GM12878 (cell line): ENCODE data around the gene HSBP1L1. TPM values are rescaled to one million over a fixed set of nuclear protein-coding genes. Genes with fewer than 3 reads are reported as not detected.

ENCODE experiments used
- ATAC-seq: fragments of 200-7000 bp; cut with Tn5 transposase; 3 replicates; pipeline ENCODE4 v1.9.1; 2020; ENCODE audit warnings: mild to moderate bottlenecking, moderate library complexity
- BruUV-seq: library from RNA; stranded (reverse); fragments of 400-500 nt; replicated peaks from 2 replicates; lab custom pipeline; 2021; lab: Mats Ljungman, UMichigan
- CTCF ChIA-PET: fragments of 300-600 bp; sonication (Branson Sonifier 250); formaldehyde crosslinking; extraction: SDS; loops from one replicate; lab custom pipeline; 2021; ENCODE audit warnings: inconsistent platforms; lab: Yijun Ruan, JAX
- POLR2A ChIA-PET: fragments of 350-600 bp; formaldehyde crosslinking; extraction: SDS; loops from one replicate; lab custom pipeline; 2021; ENCODE audit warnings: inconsistent platforms; lab: Charles Lee
- RAD21 ChIA-PET: fragments of 300-600 bp; sonication (Branson Sonifier 250); formaldehyde crosslinking; loops from one replicate; lab custom pipeline; 2023; ENCODE audit warnings: antibody characterized with exemption; ENCODE audit not compliant: unreplicated experiment; lab: Charles Lee
- SMC1A ChIA-PET: fragments of 300-600 bp; sonication (Branson Sonifier 250); formaldehyde crosslinking; loops from one replicate; lab custom pipeline; 2023; ENCODE audit not compliant: unreplicated experiment, uncharacterized antibody; lab: Charles Lee
- DNase-seq: peaks from one replicate; pipeline ENCODE4 v3.0.0-alpha.2; 2011; ENCODE audit warnings: low read depth, low spot score
- FAIRE-seq: peaks from 3 replicates; lab custom pipeline; 2011; peaks lifted over from hg19 to GRCh38; lab: Jason Lieb, UNC
- H2AFZ ChIP-seq: 2 replicates; pipeline ENCODE4 v1.6.0; 2011; ENCODE audit warnings: low read depth, low read length, control low read depth; ENCODE audit not compliant: control insufficient read depth
- H3K27ac ChIP-seq: 2 replicates; pipeline ENCODE4 v1.5.1; 2011; ENCODE audit warnings: control low read depth; ENCODE audit not compliant: control insufficient read depth, insufficient read depth
- H3K27me3 ChIP-seq, 2 experiments: replicated peaks in 1 of 2; 2 replicates each; pipeline versions ENCODE4 v1.6.0 to v1.6.1; 2011; ENCODE audit warnings: low read length in 1 of 2; ENCODE audit not compliant: control insufficient read depth in 2 of 2, insufficient read depth in 2 of 2
- H3K36me3 ChIP-seq, 2 experiments: 2 replicates each; pipeline ENCODE4 v1.5.1; 2011; ENCODE audit warnings: low read length in 1 of 2; ENCODE audit not compliant: control insufficient read depth in 2 of 2, insufficient read depth in 2 of 2
- H3K4me1 ChIP-seq: 2 replicates; pipeline ENCODE4 v1.6.1; 2011; ENCODE audit warnings: mild to moderate bottlenecking, low read length, moderate library complexity, mixed read lengths; ENCODE audit not compliant: control insufficient read depth, insufficient read depth
- H3K4me2 ChIP-seq: 2 replicates; pipeline ENCODE4 v1.6.0; 2011; ENCODE audit warnings: control low read depth; ENCODE audit not compliant: control insufficient read depth, insufficient read depth
- H3K4me3 ChIP-seq: fragments of 200-600 bp; sonication (generic); 2 replicates; pipeline ENCODE4 v1.5.1; 2016
- H3K79me2 ChIP-seq: 2 replicates; pipeline ENCODE4 v1.6.0; 2011; ENCODE audit warnings: low read length; ENCODE audit not compliant: control insufficient read depth, insufficient read depth
- H3K9ac ChIP-seq: 2 replicates; pipeline ENCODE4 v1.8.0; 2011; ENCODE audit warnings: low read length, control low read depth, mixed read lengths; ENCODE audit not compliant: control insufficient read depth, insufficient read depth
- H3K9me3 ChIP-seq: replicated peaks from 3 replicates; pipeline ENCODE4 v1.5.1; 2011; ENCODE audit warnings: mild to moderate bottlenecking, low read length; ENCODE audit not compliant: control insufficient read depth, insufficient read depth
- H4K20me1 ChIP-seq: 2 replicates; pipeline ENCODE4 v1.6.0; 2011; ENCODE audit not compliant: control insufficient read depth, insufficient read depth
- BCLAF1 ChIP-seq: fragments of 450-650 bp; IDR thresholded peaks from 2 replicates; pipeline ENCODE4 v1.6.1; 2017; ENCODE audit warnings: antibody characterized with exemption, mild to moderate bottlenecking, moderate library complexity
- CBFB ChIP-seq: IDR thresholded peaks from 2 replicates; pipeline ENCODE4 v1.6.1; 2016; ENCODE audit warnings: antibody characterized with exemption, low read depth
- CHD1 ChIP-seq: IDR thresholded peaks from 2 replicates; pipeline ENCODE4 v1.6.1; 2012; ENCODE audit warnings: low read depth, low read length, improper control_type of control experiment
- CREB1 ChIP-seq: IDR thresholded peaks from 2 replicates; pipeline ENCODE4 v1.6.1; 2012; ENCODE audit warnings: low read depth, mild to moderate bottlenecking, inconsistent platforms
- DPF2 ChIP-seq: fragments of 450-650 bp; IDR thresholded peaks from 2 replicates; pipeline ENCODE4 v1.6.1; 2017; ENCODE audit warnings: mild to moderate bottlenecking
- ELK1 ChIP-seq: IDR thresholded peaks from 2 replicates; pipeline ENCODE4 v1.6.1; 2012; ENCODE audit warnings: low read depth, low read length, improper control_type of control experiment
- JUNB ChIP-seq: IDR thresholded peaks from 2 replicates; pipeline ENCODE4 v1.6.1; 2016; ENCODE audit warnings: antibody characterized with exemption, mild to moderate bottlenecking
- NR2F1 ChIP-seq: fragments of 450-650 bp; conservative IDR thresholded peaks from 2 replicates; pipeline ENCODE4 v1.6.1; 2017; ENCODE audit warnings: mild to moderate bottlenecking
- SMARCA5 ChIP-seq: fragments of 450-650 bp; IDR thresholded peaks from 2 replicates; pipeline ENCODE4 v1.6.1; 2017; ENCODE audit warnings: mild to moderate bottlenecking
- YBX1 ChIP-seq: fragments of 450-650 bp; IDR thresholded peaks from 2 replicates; pipeline ENCODE4 v1.6.1; 2016; ENCODE audit warnings: antibody characterized with exemption
- ZBTB33 ChIP-seq: fragments of 450-650 bp; IDR thresholded peaks from 2 replicates; pipeline ENCODE4 v1.6.1; 2017; ENCODE audit warnings: mild to moderate bottlenecking
- ZBTB4 ChIP-seq: fragments of 450-650 bp; formaldehyde crosslinking; IDR thresholded peaks from 2 replicates; pipeline ENCODE4 v1.4.0; 2022; ENCODE audit warnings: mild to moderate bottlenecking, moderate library complexity
- ZNF207 ChIP-seq: fragments of 450-650 bp; IDR thresholded peaks from 2 replicates; pipeline ENCODE4 v1.6.1; 2014; ENCODE audit warnings: antibody characterized with exemption, mild to moderate bottlenecking, borderline replicate concordance
- ZNF384 ChIP-seq: IDR thresholded peaks from 2 replicates; pipeline ENCODE4 v1.6.1; 2012; ENCODE audit warnings: low read depth, mild to moderate bottlenecking, low read length, improper control_type of control experiment, borderline replicate concordance
- ZNF622 ChIP-seq: fragments of 450-650 bp; IDR thresholded peaks from 2 replicates; pipeline ENCODE4 v1.6.1; 2017; ENCODE audit warnings: mild to moderate bottlenecking, inconsistent platforms
- WGBS: methylation state at CpG from one replicate; pipeline ENCODE4 v1.1.6; 2016; ENCODE audit warnings: low lambda C conversion rate; ENCODE audit not compliant: insufficient replicate concordance, insufficient coverage; ENCODE audit errors: missing lambda C conversion rate; 5-methylcytosine and 5-hydroxymethylcytosine counted together
- in situ Hi-C: fragments of 300-500 bp; cut with MboI; formaldehyde crosslinking; loops from 9 replicates; pipeline ENCODE4 v1.14.3; 2018; ENCODE audit warnings: mixed read lengths
- intact Hi-C: fragments of 100-400 bp; cut with micrococcal nuclease; formaldehyde crosslinking; loops from one replicate; pipeline ENCODE4 v1.14.2; 2022; ENCODE audit not compliant: unreplicated experiment
- polyA plus RNA-seq, 11 experiments: library from polyadenylated mRNA; depleted of rRNA in 4 of 11; unstranded in 6 of 11; stranded (reverse) in 5 of 11; fragments of >200 nt; fragmentation: Nextera tagmentation in 4 of 11; fragmentation: Illumina TruSeq in 1 of 11; extraction: Ambion mirVana in 4 of 11; extraction: Trizol in 1 of 11; gene quantifications; 1 replicate in 1 of 11; 2 replicates in 10 of 11; pipeline versions ENCODE4 v1.2.1 to v1.2.3, GENCODE V29; 2011 to 2016; ENCODE audit warnings: inconsistent platforms in 2 of 11, missing spikeins in 2 of 11, low read depth in 1 of 11
- total RNA-seq, 4 experiments: library from RNA; depleted of rRNA in 3 of 4; stranded (reverse); fragments of >200 nt in 3 of 4; fragmentation: Illumina TruSeq in 1 of 4; extraction: Trizol in 1 of 4; gene quantifications; 2 replicates each; pipeline versions ENCODE4 v1.2.1 to v1.2.3, GENCODE V29; 2013 to 2021

HSBP1L1 gene
- total and polyA plus RNA-seq, 10 of the 15 experiments (the other 5 are each of a cell fraction or from before 2014, with no cell fraction given), result 0.97 to 14.0 (median 6.9) TPM; not detected in 1

- H3K79me2 ChIP-seq, result peaks cover 3% of the 10 kb centered on the region
- in situ Hi-C loops, result no loop called here
- H3K4me1 ChIP-seq, result no peaks in the 10 kb centered on the region
- H3K27me3 ChIP-seq, result no peaks in the 10 kb centered on the region
- ChIA-PET POLR2A (no interaction called here), SMC1A (no interaction called here), RAD21 (no interaction called here), CTCF (no interaction called here)
- no peak overlapping the region for H2AFZ ChIP-seq
- no peak overlapping the region for H3K9ac ChIP-seq
- peaks cover 22% of the 10 kb centered on the region for H3K9me3 ChIP-seq
- ATAC-seq (no peak), DNase-seq (no peak), FAIRE-seq (no peak)
- no peak overlapping the region for H3K27ac ChIP-seq
- no peak overlapping the region for H3K4me3 ChIP-seq
- intact Hi-C loops, result no loop called here
- H3K36me3 ChIP-seq, result peaks cover 7 to 12% of the 10 kb centered on the region in 2 experiments
- no peak overlapping the region for H3K4me2 ChIP-seq
- BruUV-seq, result no TSS peak
- 89% methylated on average over 25 of the region's 25 CpGs for WGBS
- H4K20me1 ChIP-seq, result no peaks in the 10 kb centered on the region
- TF ChIP-seq NR2F1 (no peak), DPF2 (no peak), CBFB (no peak), CHD1 (no peak), SMARCA5 (no peak), ZBTB33 (no peak), ELK1 (no peak), BCLAF1 (no peak), YBX1 (no peak), ZNF207 (no peak), CREB1 (no peak), ZNF622 (no peak), ZNF384 (no peak), JUNB (no peak), ZBTB4 (CRISPR knock-in tag) (no peak)
Observed at GRCh38 chr18:79924814-79925731, 39.4 kb upstream of the HSBP1L1 start.
